BJ (cell line): ENCODE measurements around the gene SLF2. TPM values are rescaled to one million over a fixed set of nuclear protein-coding genes. Genes with fewer than 3 reads are reported as not detected.

Experiments used
- CTCF ChIA-PET: fragments of 350-600 bp; formaldehyde crosslinking; extraction: SDS; loops from one replicate; lab custom pipeline; 2021; ENCODE audit warnings: antibody characterized with exemption, inconsistent platforms; lab: Yijun Ruan, JAX
- POLR2A ChIA-PET: fragments of 300-600 bp; sonication (Branson Sonifier 250); formaldehyde crosslinking; extraction: SDS; loops from one replicate; lab custom pipeline; 2021; ENCODE audit warnings: antibody characterized with exemption; lab: Charles Lee
- DNase-seq: peaks from one replicate; pipeline ENCODE4 v3.0.0-alpha.2; 2011; ENCODE audit warnings: low read depth
- H3K27me3 ChIP-seq: 2 replicates; pipeline ENCODE4 v1.6.0; 2011; ENCODE audit warnings: low read length; ENCODE audit not compliant: control insufficient read depth, insufficient read depth
- H3K36me3 ChIP-seq: 2 replicates; pipeline ENCODE4 v1.5.1; 2011; ENCODE audit warnings: low read length; ENCODE audit not compliant: control insufficient read depth, insufficient read depth
- H3K4me3 ChIP-seq: 2 replicates; pipeline ENCODE4 v1.5.1; 2011; ENCODE audit warnings: low read depth, mild to moderate bottlenecking, control low read depth, low read length
- polyA plus RNA-seq: library from polyadenylated mRNA; depleted of rRNA; stranded (reverse); fragments of >200 nt; gene quantifications from 2 replicates; pipeline ENCODE4 v1.2.3, GENCODE V29; 2011
- TF ChIP-seq, protein P1 (sequence below): IDR thresholded peaks from 2 replicates; pipeline ENCODE4 v1.5.1; 2011; ENCODE audit warnings: low read depth, mild to moderate bottlenecking, control low read depth, inconsistent platforms, low read length, moderate library complexity; ENCODE audit not compliant: insufficient read depth

SLF2 gene
- polyA plus RNA-seq, 1 experiment = 6.8 TPM

DNA sequence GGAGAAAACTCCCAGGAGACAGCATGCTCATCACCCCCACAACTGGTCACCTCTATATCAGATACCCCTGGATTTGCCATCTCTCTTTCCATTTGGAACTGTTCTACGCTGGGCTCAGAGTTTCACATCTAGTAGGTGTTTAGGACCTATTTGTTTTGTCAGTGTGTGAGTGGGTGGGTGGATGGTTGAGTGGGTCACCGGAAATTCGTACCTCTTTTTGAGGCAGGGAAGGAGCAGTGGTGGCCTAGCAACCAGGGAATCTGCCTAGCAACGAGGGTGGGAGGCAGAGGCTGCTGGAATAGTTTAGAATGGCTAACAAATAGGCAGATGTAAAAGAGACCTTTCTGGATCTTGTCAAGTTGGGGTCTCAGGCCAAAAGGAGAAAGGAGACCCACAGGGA is 23.2 kb upstream of the SLF2 start:
- ChIA-PET POLR2A (no interaction called here), CTCF (interaction anchor here (0.9 to 1.9 kb wide), 3 partner anchors 11 to 41 kb away, joined by 3 to 12 read pairs (median 3); no protein-coding TSS in a partner anchor)
- Histone ChIP-seq H3K36me3 (no peaks in the 10 kb centered on the region; the same call in 1 of the 2 replicates), H3K27me3 (no peaks in the 10 kb centered on the region), H3K4me3 (no peak overlapping the region)
- TF ChIP-seq, protein P1, sequence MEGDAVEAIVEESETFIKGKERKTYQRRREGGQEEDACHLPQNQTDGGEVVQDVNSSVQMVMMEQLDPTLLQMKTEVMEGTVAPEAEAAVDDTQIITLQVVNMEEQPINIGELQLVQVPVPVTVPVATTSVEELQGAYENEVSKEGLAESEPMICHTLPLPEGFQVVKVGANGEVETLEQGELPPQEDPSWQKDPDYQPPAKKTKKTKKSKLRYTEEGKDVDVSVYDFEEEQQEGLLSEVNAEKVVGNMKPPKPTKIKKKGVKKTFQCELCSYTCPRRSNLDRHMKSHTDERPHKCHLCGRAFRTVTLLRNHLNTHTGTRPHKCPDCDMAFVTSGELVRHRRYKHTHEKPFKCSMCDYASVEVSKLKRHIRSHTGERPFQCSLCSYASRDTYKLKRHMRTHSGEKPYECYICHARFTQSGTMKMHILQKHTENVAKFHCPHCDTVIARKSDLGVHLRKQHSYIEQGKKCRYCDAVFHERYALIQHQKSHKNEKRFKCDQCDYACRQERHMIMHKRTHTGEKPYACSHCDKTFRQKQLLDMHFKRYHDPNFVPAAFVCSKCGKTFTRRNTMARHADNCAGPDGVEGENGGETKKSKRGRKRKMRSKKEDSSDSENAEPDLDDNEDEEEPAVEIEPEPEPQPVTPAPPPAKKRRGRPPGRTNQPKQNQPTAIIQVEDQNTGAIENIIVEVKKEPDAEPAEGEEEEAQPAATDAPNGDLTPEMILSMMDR = no peak
- no peak for DNase-seq

DNA sequence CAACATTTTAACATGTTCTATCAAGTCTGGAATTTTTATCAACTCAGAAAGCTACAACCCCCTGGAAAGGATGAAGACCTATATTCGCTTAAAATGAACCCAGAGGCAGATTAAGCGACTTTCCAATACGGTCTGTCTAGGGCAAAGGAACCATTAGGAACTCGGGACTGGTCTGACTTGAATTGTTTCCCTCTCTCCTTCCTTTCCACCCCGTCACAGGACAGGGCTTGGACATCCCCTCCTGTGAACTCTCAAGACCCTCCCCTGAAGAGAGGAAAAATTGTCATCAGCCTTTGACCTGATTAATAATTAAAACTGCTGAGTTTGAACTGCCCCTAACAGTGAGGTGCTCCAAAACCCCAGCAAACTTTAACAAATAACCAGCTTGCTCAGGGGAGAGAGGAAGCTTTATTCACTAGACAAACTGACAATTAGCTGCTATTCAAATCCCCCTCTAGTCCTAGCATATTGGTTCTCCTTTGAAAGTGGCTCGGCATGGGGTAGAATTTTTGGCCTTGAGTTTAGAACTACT is 22.6 kb upstream of the SLF2 start:
- Histone ChIP-seq H3K27me3 (no peaks in the 10 kb centered on the region), H3K4me3 (no peak overlapping the region), H3K36me3 (no peaks in the 10 kb centered on the region; the same call in 1 of the 2 replicates)
- TF ChIP-seq, protein P1 = no peak
- DNase-seq = no peak
- ChIA-PET CTCF (interaction anchor here (1.0 to 1.2 kb wide), 2 partner anchors 9 to 12 kb away, joined by 3 to 4 read pairs; no protein-coding TSS in a partner anchor), POLR2A (no interaction called here)

DNA sequence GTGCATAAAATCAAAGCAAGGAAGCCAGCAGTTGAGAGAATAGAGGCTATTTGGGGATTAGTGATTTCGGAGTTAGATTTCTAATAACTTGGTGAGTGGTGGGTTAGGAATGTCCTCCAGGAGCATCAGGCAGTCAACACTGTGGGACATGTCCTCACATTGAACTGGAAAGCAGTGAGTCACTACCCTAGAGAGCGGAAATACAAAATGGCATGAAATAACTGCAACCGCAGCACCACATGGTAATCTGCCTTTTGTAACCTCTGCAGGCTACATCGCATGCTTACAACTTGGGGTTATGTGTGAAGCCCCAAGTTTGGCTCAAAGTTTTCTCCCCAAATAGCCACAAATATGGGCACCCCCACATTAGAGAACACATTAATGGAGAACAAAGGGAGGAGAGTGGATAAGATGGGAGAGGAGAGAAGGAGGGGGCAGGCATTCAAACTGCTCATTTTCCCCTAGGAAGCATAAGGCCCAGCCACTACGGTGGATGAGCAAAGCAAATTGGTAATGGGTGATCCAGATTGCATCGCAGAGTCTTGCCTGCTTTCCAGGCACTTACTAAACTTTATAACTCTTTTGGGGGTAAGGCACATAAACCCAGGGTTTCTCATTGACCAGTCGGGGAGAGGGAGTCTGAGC is 22.0 kb upstream of the SLF2 start:
- TF ChIP-seq, protein P1 = no peak
- H3K36me3 ChIP-seq = no peaks in the 10 kb centered on the region; the same call in 1 of the 2 replicates
- DNase-seq = peak; percentile 94
- CTCF ChIA-PET = interaction anchor here (1.0 to 1.2 kb wide), 2 partner anchors 9 to 12 kb away, joined by 3 to 4 read pairs; no protein-coding TSS in a partner anchor
- POLR2A ChIA-PET = no interaction called here
- no peaks in the 10 kb centered on the region for H3K27me3 ChIP-seq
- no peak overlapping the region for H3K4me3 ChIP-seq

GRCh38 chr10:100894033-100894432 is 18.7 kb upstream of the SLF2 start:
- ChIA-PET POLR2A (no interaction called here), CTCF (interaction anchor here (0.7 to 1.3 kb wide), 2 partner anchors 120 to 1346 kb away, joined by 3 to 4 read pairs; no protein-coding TSS in a partner anchor)
- Histone ChIP-seq H3K27me3 (no peaks in the 10 kb centered on the region), H3K36me3 (no peaks in the 10 kb centered on the region), H3K4me3 (no peak overlapping the region)
- DNase-seq = no peak
- TF ChIP-seq, protein P1 = no peak

DNA sequence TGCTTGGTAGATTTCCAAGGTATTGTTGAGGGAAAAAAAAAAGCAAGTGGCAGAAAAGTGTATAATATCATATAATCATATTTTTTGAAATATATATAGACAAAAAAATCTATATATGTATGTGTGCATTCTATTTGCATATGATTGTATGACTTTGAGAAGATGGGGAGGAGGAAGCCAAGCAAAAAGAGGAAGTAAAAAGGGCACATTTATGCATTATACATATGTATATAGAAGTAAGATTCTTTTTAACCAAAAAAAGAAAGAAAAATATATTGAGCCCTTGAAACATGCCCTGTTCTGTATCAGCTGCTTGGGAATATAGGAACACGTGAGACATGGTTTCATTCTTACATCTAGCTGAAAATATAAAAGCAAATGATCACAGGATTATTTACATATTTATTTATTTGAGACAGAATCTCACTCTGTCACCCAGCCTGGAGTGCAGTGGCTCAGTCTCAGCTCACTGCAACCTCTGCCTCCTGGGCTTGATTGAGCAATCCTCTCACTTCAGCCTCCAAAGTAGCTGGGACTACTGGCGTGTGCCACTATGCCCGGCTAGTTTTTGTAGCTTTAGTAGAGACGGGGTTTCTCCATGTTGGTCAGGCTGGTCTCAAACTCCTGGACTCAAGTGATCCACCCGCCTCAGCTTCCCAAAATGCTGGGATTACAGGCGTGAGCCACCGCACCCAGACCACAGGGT is 18.0 kb upstream of the SLF2 start:
- no peak for DNase-seq
- CTCF ChIA-PET = interaction anchor here (0.7 to 1.3 kb wide), 4 partner anchors 16 to 1347 kb away, joined by 3 to 4 read pairs (median 3); no protein-coding TSS in a partner anchor
- TF ChIP-seq, protein P1 = no peak
- Histone ChIP-seq H3K27me3 (no peaks in the 10 kb centered on the region), H3K4me3 (no peak overlapping the region), H3K36me3 (no peaks in the 10 kb centered on the region)
- POLR2A ChIA-PET = no interaction called here
